ENCODE measurements around the gene CRYBG2. TPM values are rescaled to one million over a fixed set of nuclear protein-coding genes. Genes with fewer than 3 reads are reported as not detected.

The CRYBG2 gene
- total RNA-seq, 1 donor: not detected

DNA sequence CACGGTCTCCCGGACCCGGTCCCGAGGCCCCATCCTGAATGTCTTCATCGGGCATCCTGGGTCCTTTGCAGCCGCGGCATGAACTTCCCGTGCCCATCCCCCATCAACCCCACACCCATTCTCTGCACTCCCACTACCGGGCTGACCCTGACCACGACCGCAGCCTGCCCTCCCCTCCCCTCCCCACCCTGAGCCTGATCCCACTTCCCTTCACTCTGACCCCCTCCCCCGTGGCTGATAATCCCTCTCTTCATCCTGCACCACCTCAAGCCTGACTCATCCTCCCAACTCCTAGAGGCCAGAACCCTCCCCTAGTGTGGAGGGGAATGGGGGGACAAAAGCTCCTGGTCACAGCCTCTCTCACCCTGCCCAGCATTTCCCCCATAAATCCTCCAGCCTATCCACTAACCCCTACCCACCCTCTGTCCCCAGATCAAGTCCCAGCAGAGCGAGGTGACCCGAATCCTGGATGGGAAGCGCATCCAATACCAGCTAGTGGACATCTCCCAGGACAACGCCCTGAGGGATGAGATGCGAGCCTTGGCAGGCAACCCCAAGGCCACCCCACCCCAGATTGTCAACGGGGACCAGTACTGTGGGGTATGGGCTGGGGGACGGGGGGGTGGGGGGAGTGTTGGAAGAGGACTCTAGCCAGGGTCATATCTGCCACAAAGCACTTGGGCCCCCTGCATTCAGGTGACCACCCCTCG lies 73.4 kb downstream of the CRYBG2 start:
- TF ChIP-seq, protein P1, sequence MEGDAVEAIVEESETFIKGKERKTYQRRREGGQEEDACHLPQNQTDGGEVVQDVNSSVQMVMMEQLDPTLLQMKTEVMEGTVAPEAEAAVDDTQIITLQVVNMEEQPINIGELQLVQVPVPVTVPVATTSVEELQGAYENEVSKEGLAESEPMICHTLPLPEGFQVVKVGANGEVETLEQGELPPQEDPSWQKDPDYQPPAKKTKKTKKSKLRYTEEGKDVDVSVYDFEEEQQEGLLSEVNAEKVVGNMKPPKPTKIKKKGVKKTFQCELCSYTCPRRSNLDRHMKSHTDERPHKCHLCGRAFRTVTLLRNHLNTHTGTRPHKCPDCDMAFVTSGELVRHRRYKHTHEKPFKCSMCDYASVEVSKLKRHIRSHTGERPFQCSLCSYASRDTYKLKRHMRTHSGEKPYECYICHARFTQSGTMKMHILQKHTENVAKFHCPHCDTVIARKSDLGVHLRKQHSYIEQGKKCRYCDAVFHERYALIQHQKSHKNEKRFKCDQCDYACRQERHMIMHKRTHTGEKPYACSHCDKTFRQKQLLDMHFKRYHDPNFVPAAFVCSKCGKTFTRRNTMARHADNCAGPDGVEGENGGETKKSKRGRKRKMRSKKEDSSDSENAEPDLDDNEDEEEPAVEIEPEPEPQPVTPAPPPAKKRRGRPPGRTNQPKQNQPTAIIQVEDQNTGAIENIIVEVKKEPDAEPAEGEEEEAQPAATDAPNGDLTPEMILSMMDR (IDR thresholded peaks at IDR 0.05; ENCODE audit: insufficient read depth, low read length): no peak
- H3K4me3 ChIP-seq (ENCODE audit: low read depth, low read length): peak overlapping the region; percentile 81
- DNase-seq (ENCODE audit: low read depth): no peak

DNA sequence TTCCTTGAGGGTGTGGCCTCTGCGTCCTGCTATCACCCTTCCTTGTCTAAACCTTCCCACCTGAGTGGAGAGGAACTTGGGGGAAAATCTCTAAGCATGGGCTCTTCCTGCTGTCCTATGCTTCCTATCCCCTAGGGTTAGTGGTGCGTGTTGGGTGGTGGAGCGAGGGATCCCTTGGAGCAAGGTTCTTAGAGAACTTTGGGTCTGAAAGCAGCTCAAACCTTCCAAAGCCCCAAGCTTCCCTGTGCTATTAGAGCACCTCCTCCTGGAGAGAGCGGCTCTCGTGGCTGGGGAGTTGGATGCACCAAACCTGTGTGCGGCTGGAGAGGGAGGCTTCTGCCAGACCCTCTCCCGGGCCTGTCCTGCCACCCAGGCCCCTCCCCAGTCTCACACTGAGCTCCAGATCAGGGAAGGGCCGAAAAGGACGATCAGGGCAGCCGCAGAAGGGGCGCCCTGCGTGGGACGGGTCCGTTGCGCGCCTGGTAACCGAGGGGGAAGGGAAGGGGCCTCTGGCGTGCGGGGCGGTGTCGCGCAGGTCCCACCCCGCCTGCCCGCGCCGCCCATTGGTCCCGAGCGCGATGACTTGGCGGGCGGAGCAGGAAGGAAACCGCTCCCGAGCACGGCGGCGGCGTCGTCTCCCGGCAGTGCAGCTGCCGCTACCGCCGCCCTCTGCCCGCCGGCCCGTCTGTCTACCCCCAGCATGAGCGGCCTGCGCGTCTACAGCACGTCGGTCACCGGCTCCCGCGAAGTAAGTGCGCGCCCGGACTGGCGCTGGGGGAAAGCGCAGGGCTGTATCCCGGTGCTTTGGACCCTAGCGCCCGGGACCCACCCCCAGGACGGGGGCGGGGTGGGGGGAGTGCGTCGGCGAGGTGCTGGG lies 74.2 kb downstream of the CRYBG2 start, which contains the start of gene SH3BGRL3:
Gene SH3BGRL3 (plus strand): TSS at position 631 of the 877 bp plus-strand sequence. CDS start 70 bp downstream, at position 701.
- TF ChIP-seq, protein P1 (IDR thresholded peaks at IDR 0.05; ENCODE audit: insufficient read depth, low read length): peak; percentile 63
- H3K4me3 ChIP-seq (ENCODE audit: low read depth, low read length): peak within 1 kb of the TSS; percentile 81
- DNase-seq (ENCODE audit: low read depth): peak; percentile 76

DNA sequence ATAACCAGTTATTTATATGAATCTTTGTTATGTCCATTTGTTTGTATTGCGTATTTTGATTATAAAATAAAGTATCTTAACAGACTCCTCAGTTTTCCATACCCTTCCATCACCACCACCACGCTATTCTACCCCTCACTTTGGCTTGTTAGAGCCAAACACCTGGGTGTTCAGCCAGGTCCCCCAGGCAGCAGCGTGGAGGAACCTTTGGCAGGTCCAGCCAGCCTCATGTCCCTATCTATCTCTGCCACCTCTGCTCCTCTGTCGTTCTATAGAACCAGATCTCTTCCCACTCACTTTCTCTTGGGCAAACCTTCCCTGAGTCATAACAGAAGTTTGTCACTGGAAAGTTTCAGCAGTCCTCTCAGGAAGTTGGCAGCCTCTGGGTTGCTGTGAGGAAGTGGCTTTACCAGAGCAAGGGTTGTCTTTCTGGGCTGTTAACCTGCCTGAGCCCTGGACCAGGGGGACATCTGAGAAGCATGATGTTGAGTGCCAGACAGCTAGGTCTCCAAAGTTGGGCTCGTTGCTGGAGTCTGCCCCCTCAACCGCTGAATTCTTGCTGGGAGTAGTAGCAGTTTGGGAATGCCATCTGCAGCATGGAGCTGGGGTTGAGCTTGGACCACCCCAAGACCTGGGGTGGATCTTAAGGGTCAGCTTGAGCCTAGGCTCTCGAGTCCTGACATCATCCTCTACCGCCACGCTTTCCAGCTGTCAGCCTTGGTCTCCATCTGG lies 75.0 kb downstream of the CRYBG2 start:
- peak; percentile 62 for DNase-seq (ENCODE audit: low read depth)
- TF ChIP-seq, protein P1 (IDR thresholded peaks at IDR 0.05; ENCODE audit: insufficient read depth, low read length): no peak
- peak overlapping the region; percentile 81 for H3K4me3 ChIP-seq (ENCODE audit: low read depth, low read length)

DNA sequence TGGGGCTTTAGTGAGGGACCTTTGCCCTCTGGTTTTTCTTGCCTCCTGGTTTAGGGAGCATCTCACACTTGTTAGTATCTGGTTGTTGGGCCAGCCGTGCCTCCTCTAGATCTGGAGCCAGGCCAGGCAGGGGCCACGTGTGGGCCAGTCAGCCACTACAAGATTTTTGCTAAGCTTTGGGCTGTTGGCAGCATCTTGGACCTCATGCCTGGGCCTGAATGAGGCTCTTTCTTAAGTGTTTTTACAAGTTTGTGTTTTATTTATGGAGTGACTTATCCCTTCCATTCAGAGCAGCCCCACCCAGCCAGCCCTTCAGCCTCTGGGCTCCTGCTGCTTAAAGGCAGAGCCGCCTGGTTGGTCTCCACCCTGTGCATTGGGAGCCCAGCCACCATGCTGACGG lies 75.6 kb downstream of the CRYBG2 start:
- peak; percentile 95 for DNase-seq (ENCODE audit: low read depth)
- TF ChIP-seq, protein P1 (IDR thresholded peaks at IDR 0.05; ENCODE audit: insufficient read depth, low read length): no peak
- no peak overlapping the region for H3K4me3 ChIP-seq (ENCODE audit: low read depth, low read length)

DNA sequence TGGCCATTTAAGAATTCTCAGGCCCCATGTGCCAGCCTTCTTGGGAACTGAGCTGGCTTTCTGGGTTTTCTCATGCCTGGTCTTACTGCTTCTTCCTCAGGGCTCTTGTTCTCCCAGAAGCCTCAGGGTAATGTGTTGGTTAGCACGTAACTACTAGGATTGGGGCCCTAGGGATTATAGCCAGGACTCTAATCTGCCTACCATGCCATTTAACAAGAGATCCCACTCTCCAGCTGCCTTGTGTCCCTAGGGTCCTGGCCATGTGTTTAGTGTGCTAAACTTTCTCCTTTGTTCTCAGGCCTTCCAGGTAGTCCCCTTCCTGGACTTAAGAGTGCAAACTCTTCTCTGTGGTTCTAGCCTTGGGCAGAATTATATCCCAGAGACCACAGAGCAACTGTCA lies 76.2 kb downstream of the CRYBG2 start:
- TF ChIP-seq, protein P1 (IDR thresholded peaks at IDR 0.05; ENCODE audit: insufficient read depth, low read length): no peak
- H3K4me3 ChIP-seq (ENCODE audit: low read depth, low read length): no peak overlapping the region
- DNase-seq (ENCODE audit: low read depth): no peak

DNA sequence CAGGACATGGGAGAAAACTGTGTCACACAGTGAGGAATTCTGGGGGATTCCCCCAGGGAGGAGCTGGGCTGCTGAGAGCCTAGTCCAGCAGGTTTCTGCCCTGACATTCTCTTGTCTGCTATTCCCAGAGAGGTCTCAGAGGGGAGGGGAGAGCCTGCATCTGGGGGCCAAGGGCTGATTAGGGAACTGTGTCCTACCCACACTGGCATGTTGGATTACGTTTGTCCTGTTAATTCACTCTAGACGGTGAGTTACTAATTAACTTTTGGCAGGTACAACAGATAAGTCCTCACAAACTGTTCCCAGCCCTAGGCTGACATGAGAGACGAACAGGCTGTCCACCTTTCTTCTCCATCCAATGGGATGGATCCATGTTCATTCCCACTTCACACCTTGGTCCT lies 76.7 kb downstream of the CRYBG2 start:
- H3K4me3 ChIP-seq (ENCODE audit: low read depth, low read length): no peak overlapping the region
- no peak for DNase-seq (ENCODE audit: low read depth)

More for the DNA sequence above, 76.7 kb downstream of the CRYBG2 start:
- TF ChIP-seq, protein P1 (IDR thresholded peaks at IDR 0.05; ENCODE audit: insufficient read depth, low read length): no peak

Data from fibroblast of the aortic adventitia (primary cell).